ENCODE measurements around the gene USP25. TPM values are rescaled to one million over a fixed set of nuclear protein-coding genes. Genes with fewer than 3 reads are reported as not detected.

Gene USP25
- total and polyA plus RNA-seq, 2 of the 8 experiments (the other 6 are each of a cell fraction or from before 2014, with no cell fraction given), result 11.2 to 48.1 TPM

- H2BK20ac ChIP-seq (ENCODE audit: low read length), result no peak overlapping the region
- DNase-seq (ENCODE audit: low read depth in 1 of 2, low spot score in 2 of 2) (no peak), FAIRE-seq (no peak)
- H2BK15ac ChIP-seq (ENCODE audit: low read length), result no peak overlapping the region
- WGBS, 2 experiments (ENCODE audit: extremely low coverage in 1 of 2, insufficient coverage in 1 of 2, insufficient read length in 1 of 2, insufficient replicate concordance in 2 of 2, low coverage in 1 of 2, low lambda C conversion rate in 2 of 2, missing lambda C conversion rate in 1 of 2), result 91% methylated on average over 3 of the region's 3 CpGs; no CpG with 5 or more reads in 1 of the 2 experiments
- no peak overlapping the region for H3K14ac ChIP-seq (ENCODE audit: insufficient read length)
- no peaks in the 10 kb centered on the region for H3K9me3 ChIP-seq (ENCODE audit: insufficient read depth in 2 of 2, low read depth in 1 of 2, low read length in 1 of 2)
- no peak overlapping the region for H2BK120ac ChIP-seq (replicated peaks; ENCODE audit: low read depth, low read length)
- no peak overlapping the region for H2BK5ac ChIP-seq (ENCODE audit: low read depth, low read length)
- H3K18ac ChIP-seq (ENCODE audit: extremely low read depth, low read length), result no peak overlapping the region
- no peaks in the 10 kb centered on the region for H3K36me3 ChIP-seq (ENCODE audit: control insufficient read depth in 2 of 4, insufficient read depth in 4 of 4, low read length in 3 of 4)
- H3K27ac ChIP-seq (ENCODE audit: low read depth, low read length), result no peak overlapping the region
- no peaks in the 10 kb centered on the region for H3K79me2 ChIP-seq (ENCODE audit: control insufficient read depth in 1 of 2, insufficient read depth in 2 of 2, low read length in 2 of 2)
- H3K23me2 ChIP-seq (ENCODE audit: low read depth, low read length), result no peaks in the 10 kb centered on the region
- H3K56ac ChIP-seq (replicated peaks; ENCODE audit: insufficient read length, low read depth, low read length), result no peak overlapping the region
- H3K23ac ChIP-seq (ENCODE audit: insufficient read length), result no peak overlapping the region
- ChIA-PET CTCF (ENCODE audit: partially characterized antibody) (no interaction called here), POLR2A (ENCODE audit: partially characterized antibody) (no interaction called here)
- H4K91ac ChIP-seq (replicated peaks; ENCODE audit: insufficient read length, low read length), result no peak overlapping the region
- no peaks in the 10 kb centered on the region for H3K4me1 ChIP-seq (replicated peaks in 1 of 4; ENCODE audit: control insufficient read depth in 3 of 4, insufficient read depth in 4 of 4, low read length in 3 of 4)
- no peaks in the 10 kb centered on the region for H4K20me1 ChIP-seq (replicated peaks in 1 of 2; ENCODE audit: control insufficient read depth in 1 of 2, insufficient read depth in 2 of 2, low read length in 2 of 2)
- no peak overlapping the region for H2AK5ac ChIP-seq (ENCODE audit: low read depth, low read length)
- H3K4ac ChIP-seq (replicated peaks; ENCODE audit: insufficient read length, low read depth, low read length), result no peak overlapping the region
- no peak overlapping the region for H4K5ac ChIP-seq (ENCODE audit: insufficient read length, low read depth, low read length)
- H3K79me1 ChIP-seq (ENCODE audit: low read depth, low read length), result no peaks in the 10 kb centered on the region
- H2BK12ac ChIP-seq (ENCODE audit: low read depth, low read length), result no peak overlapping the region
- H4K8ac ChIP-seq (ENCODE audit: extremely low read depth, insufficient read depth, low read length), result no peak overlapping the region
- H3K27me3 ChIP-seq (replicated peaks in 1 of 4; ENCODE audit: control insufficient read depth in 3 of 4, extremely low read depth in 1 of 4, insufficient read depth in 3 of 4, low read length in 3 of 4), result no peaks in the 10 kb centered on the region
- no peak overlapping the region for H3K9ac ChIP-seq (replicated peaks in 1 of 4; ENCODE audit: extremely low read depth in 1 of 4, low read depth in 3 of 4, low read length in 3 of 4)
- no peak overlapping the region for H3K4me2 ChIP-seq (ENCODE audit: insufficient read depth in 1 of 2, low read depth in 2 of 2, low read length in 2 of 2)
- no peak overlapping the region for H2AFZ ChIP-seq (ENCODE audit: low read length)
- no peak overlapping the region for H3K4me3 ChIP-seq (ENCODE audit: extremely low read depth in 1 of 4, insufficient read depth in 2 of 4, low read depth in 3 of 4, low read length in 4 of 4)
- no peak for TF ChIP-seq MAFK (IDR thresholded peaks at IDR 0.05; ENCODE audit: low read depth, low read length)
- TF ChIP-seq KDM1A (IDR thresholded peaks at IDR 0.05; ENCODE audit: borderline replicate concordance, low read length), result no peak
- TF ChIP-seq CREB1 (IDR thresholded peaks at IDR 0.05), result no peak
- TF ChIP-seq GTF2F1 (IDR thresholded peaks at IDR 0.05; ENCODE audit: borderline replicate concordance, low read depth, low read length), result no peak
- TF ChIP-seq SUZ12 (IDR thresholded peaks at IDR 0.05; ENCODE audit: low read length), result no peak
- no peak for TF ChIP-seq RFX5 (IDR thresholded peaks at IDR 0.05; ENCODE audit: borderline replicate concordance, low read depth, low read length)
- TF ChIP-seq BRCA1 (IDR thresholded peaks at IDR 0.05; ENCODE audit: low read depth, low read length), result no peak
- TF ChIP-seq SIN3A (conservative IDR thresholded peaks at IDR 0.05 in 1 of 2, IDR thresholded peaks at IDR 0.05 in 1 of 2; ENCODE audit: low read depth in 1 of 2, low read length in 2 of 2), result no peak
- no peak for TF ChIP-seq NRF1 (IDR thresholded peaks at IDR 0.05; ENCODE audit: low read depth, low read length)
- TF ChIP-seq CBX5 (IDR thresholded peaks at IDR 0.05; ENCODE audit: low read depth, low read length), result no peak
- TF ChIP-seq TEAD4 (IDR thresholded peaks at IDR 0.05; ENCODE audit: low read depth, low read length), result no peak
- TF ChIP-seq POLR2AphosphoS5 (IDR thresholded peaks at IDR 0.05; ENCODE audit: low read depth, low read length), result no peak
- no peak for TF ChIP-seq NANOG (IDR thresholded peaks at IDR 0.05; ENCODE audit: insufficient read depth, low read depth, low read length, poor library complexity, severe bottlenecking)
- TF ChIP-seq EP300 (IDR thresholded peaks at IDR 0.05; ENCODE audit: borderline replicate concordance in 1 of 2, low read depth in 2 of 2, low read length in 2 of 2), result no peak
- no peak for TF ChIP-seq RXRA (IDR thresholded peaks at IDR 0.05; ENCODE audit: insufficient read depth, low read depth, low read length)
Observed at GRCh38 chr21:15688016-15688415, 41.8 kb upstream of the USP25 start.

Measured in H1 (cell line).